ENCODE results near the gene SEMA3B.

GRCh38 chr3:50298836-50299637 is 30.1 kb downstream of the SEMA3B start, which contains the start of the genes HYAL3 and NAA80:
- TF ChIP-seq POLR2AphosphoS5 (IDR thresholded peaks at IDR 0.05): peak; percentile 87 to 98 (median 97)
- peak in 5 of 7 experiments; percentile 21 to 68 (median 45) for TF ChIP-seq CTCF (IDR thresholded peaks at IDR 0.05)
- TF ChIP-seq POLR2A (IDR thresholded peaks at IDR 0.05): peak in 2 of 4 donors; percentile 48 to 84
